ENCODE measurements around the gene GLRA1. TPM values are rescaled to one million over a fixed set of nuclear protein-coding genes. Genes with fewer than 3 reads are reported as not detected.

GLRA1 gene
- total and polyA plus RNA-seq, 2 of the 4 experiments (the other 2 are of a cell fraction), result not detected

DNA sequence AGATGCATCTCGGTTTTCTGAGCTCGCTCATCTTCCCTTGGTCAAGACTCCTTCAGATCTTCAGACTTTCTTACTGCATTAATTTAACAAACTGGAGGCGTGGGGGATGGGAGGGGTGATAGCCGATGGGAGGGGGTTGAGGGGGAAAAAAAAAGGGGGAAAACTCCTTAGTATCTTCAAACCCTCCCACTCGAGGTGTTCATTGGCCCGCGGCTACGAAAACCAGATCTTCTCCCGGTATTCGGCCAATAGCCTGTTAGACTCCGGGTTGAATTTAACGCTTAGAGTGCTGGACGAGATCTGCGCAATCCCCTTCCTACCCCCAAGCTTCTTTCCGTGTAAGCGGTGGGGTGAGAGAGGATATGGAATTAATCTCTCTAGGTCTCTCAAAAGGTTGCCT is 689 bp upstream of the GLRA1 start:
- no peak overlapping the region for H2BK15ac ChIP-seq (ENCODE audit: low read depth, low read length)
- no peak overlapping the region for H2BK120ac ChIP-seq (ENCODE audit: low read depth, low read length)
- dilution Hi-C loops (cut with HindIII; ENCODE audit: low sequenced_read_pairs, unreplicated experiment) (no loop called here), in situ Hi-C loops (cut with MboI; ENCODE audit: low sequenced_read_pairs) (no loop called here), intact Hi-C loops (cut with micrococcal nuclease) (no loop called here)
- WGBS, 2 experiments (ENCODE audit: extremely low coverage in 2 of 2, insufficient read length in 1 of 2), result no CpG with 5 or more reads among the region's 16 CpGs
- H3K36me3 ChIP-seq (ENCODE audit: control insufficient read depth, insufficient read depth, low read length), result no peaks in the 10 kb centered on the region
- no TSS peak for BruUV-seq (replicated peaks)
- no peak overlapping the region for H2BK5ac ChIP-seq (ENCODE audit: low read depth, low read length, poor library complexity, severe bottlenecking)
- H3K23ac ChIP-seq (ENCODE audit: low read depth, low read length), result no peak overlapping the region
- no peak overlapping the region for H2AK5ac ChIP-seq (ENCODE audit: low read depth, low read length)
- no peak overlapping the region for H2BK20ac ChIP-seq (ENCODE audit: low read depth, low read length)
- TF ChIP-seq CEBPB (IDR thresholded peaks at IDR 0.05; ENCODE audit: low read depth, low read length) (no peak), SMC3 (IDR thresholded peaks at IDR 0.05; ENCODE audit: low read depth, low read length) (no peak), MXI1 (IDR thresholded peaks at IDR 0.05; ENCODE audit: borderline replicate concordance, low read depth, low read length) (no peak), CHD1 (IDR thresholded peaks at IDR 0.05; ENCODE audit: low read depth, low read length) (no peak), MAZ (IDR thresholded peaks at IDR 0.05; ENCODE audit: borderline replicate concordance, low read depth, low read length) (no peak), RCOR1 (IDR thresholded peaks at IDR 0.05; ENCODE audit: insufficient replicate concordance, low read length) (no peak), RFX5 (IDR thresholded peaks at IDR 0.05; ENCODE audit: low read depth, low read length) (no peak), USF2 (IDR thresholded peaks at IDR 0.05; ENCODE audit: low read depth, low read length) (no peak), MAFK (IDR thresholded peaks at IDR 0.05; ENCODE audit: low read depth, low read length) (no peak), ELK1 (IDR thresholded peaks at IDR 0.05; ENCODE audit: borderline replicate concordance, low read depth, low read length) (no peak), BHLHE40 (IDR thresholded peaks at IDR 0.05; ENCODE audit: low read depth, low read length) (no peak), RAD21 (IDR thresholded peaks at IDR 0.05; ENCODE audit: low read length) (no peak), NFE2L2 (IDR thresholded peaks at IDR 0.05; ENCODE audit: low read depth, low read length) (no peak), FOS (IDR thresholded peaks at IDR 0.05; ENCODE audit: low read depth, low read length) (no peak), POLR2A (IDR thresholded peaks at IDR 0.05; ENCODE audit: low read depth, low read length) (no peak)
- TF ChIP-seq, protein P1, sequence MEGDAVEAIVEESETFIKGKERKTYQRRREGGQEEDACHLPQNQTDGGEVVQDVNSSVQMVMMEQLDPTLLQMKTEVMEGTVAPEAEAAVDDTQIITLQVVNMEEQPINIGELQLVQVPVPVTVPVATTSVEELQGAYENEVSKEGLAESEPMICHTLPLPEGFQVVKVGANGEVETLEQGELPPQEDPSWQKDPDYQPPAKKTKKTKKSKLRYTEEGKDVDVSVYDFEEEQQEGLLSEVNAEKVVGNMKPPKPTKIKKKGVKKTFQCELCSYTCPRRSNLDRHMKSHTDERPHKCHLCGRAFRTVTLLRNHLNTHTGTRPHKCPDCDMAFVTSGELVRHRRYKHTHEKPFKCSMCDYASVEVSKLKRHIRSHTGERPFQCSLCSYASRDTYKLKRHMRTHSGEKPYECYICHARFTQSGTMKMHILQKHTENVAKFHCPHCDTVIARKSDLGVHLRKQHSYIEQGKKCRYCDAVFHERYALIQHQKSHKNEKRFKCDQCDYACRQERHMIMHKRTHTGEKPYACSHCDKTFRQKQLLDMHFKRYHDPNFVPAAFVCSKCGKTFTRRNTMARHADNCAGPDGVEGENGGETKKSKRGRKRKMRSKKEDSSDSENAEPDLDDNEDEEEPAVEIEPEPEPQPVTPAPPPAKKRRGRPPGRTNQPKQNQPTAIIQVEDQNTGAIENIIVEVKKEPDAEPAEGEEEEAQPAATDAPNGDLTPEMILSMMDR (conservative IDR thresholded peaks at IDR 0.05; ENCODE audit: low read depth, low read length), result no peak
- H3K18ac ChIP-seq (ENCODE audit: low read depth, low read length), result no peak overlapping the region
- no peak overlapping the region for H3K9ac ChIP-seq (ENCODE audit: low read depth, low read length)
- ATAC-seq (ENCODE audit: low read depth) (no peak), DNase-seq (no peak)
- no peak overlapping the region for H2AFZ ChIP-seq (replicated peaks; ENCODE audit: low read length, poor library complexity)
- no peak overlapping the region for H4K8ac ChIP-seq (ENCODE audit: low read depth in 2 of 2, low read length in 2 of 2)
- H3K14ac ChIP-seq (replicated peaks; ENCODE audit: low read depth, low read length), result no peak overlapping the region
- H4K5ac ChIP-seq (ENCODE audit: low read depth, low read length), result no peak overlapping the region
- ChIA-PET POLR2A (ENCODE audit: unreplicated experiment) (no interaction called here), CTCF (no interaction called here)
- no peak overlapping the region for H3K4ac ChIP-seq (ENCODE audit: low read depth, low read length)
- H3K4me1 ChIP-seq (ENCODE audit: control insufficient read depth, insufficient read depth, low read length), result no peaks in the 10 kb centered on the region
- H3K9me3 ChIP-seq (ENCODE audit: control insufficient read depth, insufficient read depth, low read length), result no peaks in the 10 kb centered on the region
- H4K91ac ChIP-seq (ENCODE audit: insufficient read depth, low read depth, low read length), result no peak overlapping the region
- no peak overlapping the region for H3K4me3 ChIP-seq (ENCODE audit: insufficient read depth, low read depth, low read length)
- no peak overlapping the region for H3K4me2 ChIP-seq (ENCODE audit: low read depth, low read length)
- no peak overlapping the region for H3K56ac ChIP-seq (ENCODE audit: extremely low read depth, insufficient read depth, low read length)
- no peaks in the 10 kb centered on the region for H4K20me1 ChIP-seq (ENCODE audit: insufficient read depth, low read length)
- H3K27me3 ChIP-seq (ENCODE audit: control insufficient read depth, insufficient read depth, low read length), result no peaks in the 10 kb centered on the region
- H3K79me1 ChIP-seq (ENCODE audit: low read depth in 1 of 2, low read length in 2 of 2), result no peaks in the 10 kb centered on the region
- no peak overlapping the region for H2AK9ac ChIP-seq (replicated peaks; ENCODE audit: low read depth, low read length, poor library complexity)
- no peak overlapping the region for H3K27ac ChIP-seq (ENCODE audit: insufficient read depth, low read length)
- no peaks in the 10 kb centered on the region for H3K9me1 ChIP-seq (ENCODE audit: insufficient read depth, low read length)
